KMS-11 (cell line): Measurements from ENCODE around the gene RAB35.

Experiments
- H2AFZ ChIP-seq: fragments of 200-600 bp; sonication (generic); 2 replicates; pipeline ENCODE4 v1.6.1; 2016; ENCODE audit warnings: antibody characterized with exemption, mixed run types, low read depth
- H3K27ac ChIP-seq: fragments of 200-600 bp; sonication (generic); 2 replicates; pipeline ENCODE4 v1.6.1; 2016; ENCODE audit warnings: mild to moderate bottlenecking, mixed run types
- H3K27me3 ChIP-seq: fragments of 200-600 bp; sonication (generic); 2 replicates; pipeline ENCODE4 v1.6.1; 2017; ENCODE audit warnings: mild to moderate bottlenecking, low read depth, mixed run types, moderate library complexity; ENCODE audit not compliant: insufficient read depth
- H3K36me3 ChIP-seq: fragments of 200-600 bp; sonication (generic); 2 replicates; pipeline ENCODE4 v1.6.1; 2017; ENCODE audit warnings: mild to moderate bottlenecking, mixed run types; ENCODE audit not compliant: insufficient read depth
- H3K4me1 ChIP-seq: fragments of 200-600 bp; sonication (generic); 2 replicates; pipeline ENCODE4 v1.6.1; 2016; ENCODE audit warnings: mild to moderate bottlenecking, low read depth, mixed run types; ENCODE audit not compliant: poor library complexity, severe bottlenecking
- H3K4me2 ChIP-seq: fragments of 200-600 bp; sonication (generic); 2 replicates; pipeline ENCODE4 v1.7.0; 2016; ENCODE audit warnings: mild to moderate bottlenecking, mixed run types
- H3K4me3 ChIP-seq: fragments of 200-600 bp; sonication (generic); IDR thresholded peaks from 2 replicates; pipeline ENCODE4 v1.6.1; 2017; ENCODE audit warnings: low read depth, low read length, mixed read lengths; ENCODE audit not compliant: insufficient read depth
- H3K79me2 ChIP-seq: fragments of 200-600 bp; sonication (generic); 2 replicates; pipeline ENCODE4 v1.6.1; 2016; ENCODE audit warnings: low read depth, mixed run types; ENCODE audit not compliant: insufficient read depth
- H3K9ac ChIP-seq: fragments of 200-600 bp; sonication (generic); 2 replicates; pipeline ENCODE4 v1.6.1; 2016; ENCODE audit warnings: mild to moderate bottlenecking, mixed run types
- H4K20me1 ChIP-seq: fragments of 200-600 bp; sonication (generic); 2 replicates; pipeline ENCODE4 v1.6.1; 2016; ENCODE audit warnings: mild to moderate bottlenecking, mixed run types; ENCODE audit not compliant: insufficient read depth
- CTCF ChIP-seq: fragments of 200-600 bp; sonication (generic); conservative IDR thresholded peaks from 2 replicates; pipeline ENCODE4 v1.6.1; 2017; ENCODE audit warnings: low read depth, mild to moderate bottlenecking, antibody characterized with exemption, low read length, moderate library complexity, mixed read lengths

RAB35 gene

GRCh38 chr12:120071493-120072020, 45.0 kb downstream of the RAB35 start:
- Histone ChIP-seq H4K20me1 (no peaks in the 10 kb centered on the region), H3K36me3 (no peaks in the 10 kb centered on the region), H2AFZ (no peak overlapping the region), H3K27me3 (no peaks in the 10 kb centered on the region), H3K4me1 (no peaks in the 10 kb centered on the region), H3K9ac (no peak overlapping the region), H3K4me3 (no peak overlapping the region), H3K4me2 (no peak overlapping the region), H3K27ac (no peak overlapping the region), H3K79me2 (no peaks in the 10 kb centered on the region)
- no peak for TF ChIP-seq CTCF

- Histone ChIP-seq H3K79me2 (no peaks in the 10 kb centered on the region), H2AFZ (no peak overlapping the region), H3K36me3 (no peaks in the 10 kb centered on the region), H3K27ac (no peak overlapping the region), H3K27me3 (no peaks in the 10 kb centered on the region), H3K4me1 (no peaks in the 10 kb centered on the region), H4K20me1 (no peaks in the 10 kb centered on the region), H3K4me2 (no peak overlapping the region), H3K9ac (no peak overlapping the region), H3K4me3 (no peak overlapping the region)
- no peak for TF ChIP-seq CTCF
Measured at GRCh38 chr12:120069278-120069677, 47.3 kb downstream of the RAB35 start.

- H3K27me3 ChIP-seq = no peaks in the 10 kb centered on the region
- no peak overlapping the region for H3K27ac ChIP-seq
- no peaks in the 10 kb centered on the region for H3K79me2 ChIP-seq
- no peaks in the 10 kb centered on the region for H4K20me1 ChIP-seq
- H3K4me3 ChIP-seq = no peak overlapping the region
- no peaks in the 10 kb centered on the region for H3K36me3 ChIP-seq
- H2AFZ ChIP-seq = no peak overlapping the region
- H3K4me2 ChIP-seq = no peak overlapping the region
- H3K9ac ChIP-seq = no peak overlapping the region
- no peak for TF ChIP-seq CTCF
- no peaks in the 10 kb centered on the region for H3K4me1 ChIP-seq
Measured at GRCh38 chr12:120067901-120068300, 48.7 kb downstream of the RAB35 start.

GRCh38 chr12:120067084-120067869, 49.3 kb downstream of the RAB35 start:
- Histone ChIP-seq H3K79me2 (no peaks in the 10 kb centered on the region), H3K36me3 (no peaks in the 10 kb centered on the region), H3K4me1 (no peaks in the 10 kb centered on the region), H3K9ac (no peak overlapping the region), H2AFZ (no peak overlapping the region), H4K20me1 (no peaks in the 10 kb centered on the region), H3K4me2 (no peak overlapping the region), H3K27me3 (no peaks in the 10 kb centered on the region), H3K27ac (no peak overlapping the region), H3K4me3 (no peak overlapping the region)
- no peak for TF ChIP-seq CTCF
